GM23338 (cell line): ENCODE data around the gene THRB. TPM values are rescaled to one million over a fixed set of nuclear protein-coding genes. Genes with fewer than 3 reads are reported as not detected.

ENCODE experiments used
- ATAC-seq: fragments of 200-7000 bp; cut with Tn5 transposase; 3 replicates; pipeline ENCODE4 v1.9.1; 2020
- DNase-seq: peaks from one replicate; pipeline ENCODE4 v3.0.0-alpha.2; 2015; ENCODE audit warnings: low spot score
- H2AFZ ChIP-seq: fragments of 200-600 bp; sonication (generic); 2 replicates; pipeline ENCODE4 v1.8.0; 2016; ENCODE audit warnings: antibody characterized with exemption, mild to moderate bottlenecking, moderate library complexity
- H3F3A ChIP-seq: fragments of 200-600 bp; sonication (generic); replicated peaks from 2 replicates; pipeline ENCODE4 v1.8.0; 2017; ENCODE audit warnings: antibody characterized with exemption, mixed run types, low read depth
- H3K27ac ChIP-seq: fragments of 200-600 bp; sonication (generic); 2 replicates; pipeline ENCODE4 v1.6.1; 2016; ENCODE audit warnings: low read depth
- H3K27me3 ChIP-seq: fragments of 200-600 bp; sonication (generic); 2 replicates; pipeline ENCODE4 v1.8.0; 2016; ENCODE audit warnings: mild to moderate bottlenecking, mixed run types, moderate library complexity; ENCODE audit not compliant: insufficient read depth
- H3K36me3 ChIP-seq: fragments of 200-600 bp; sonication (generic); 2 replicates; pipeline ENCODE4 v1.8.0; 2016; ENCODE audit warnings: mild to moderate bottlenecking; ENCODE audit not compliant: insufficient read depth
- H3K4me1 ChIP-seq: fragments of 200-600 bp; sonication (generic); 2 replicates; pipeline ENCODE4 v1.8.0; 2016; ENCODE audit warnings: mild to moderate bottlenecking, moderate library complexity; ENCODE audit not compliant: insufficient read depth
- H3K4me2 ChIP-seq: fragments of 200-600 bp; sonication (generic); 2 replicates; pipeline ENCODE4 v1.7.1; 2017; ENCODE audit warnings: mixed run types
- H3K4me3 ChIP-seq: fragments of 200-600 bp; sonication (generic); 2 replicates; pipeline ENCODE4 v1.6.1; 2016; ENCODE audit warnings: mixed run types
- H3K79me2 ChIP-seq: fragments of 200-600 bp; sonication (generic); replicated peaks from 2 replicates; pipeline ENCODE4 v1.8.0; 2017; ENCODE audit warnings: mild to moderate bottlenecking; ENCODE audit not compliant: insufficient read depth
- H3K9me2 ChIP-seq: fragments of 200-600 bp; sonication (generic); 2 replicates; pipeline ENCODE4 v1.8.0; 2017; ENCODE audit not compliant: insufficient read depth
- H4K20me1 ChIP-seq: fragments of 200-600 bp; sonication (generic); replicated peaks from 2 replicates; pipeline ENCODE4 v1.8.0; 2017; ENCODE audit warnings: mild to moderate bottlenecking; ENCODE audit not compliant: insufficient read depth
- H3K27ac Mint-ChIP-seq: 2 replicates; pipeline ENCODE4 v1.8.0; 2020; ENCODE audit warnings: inconsistent platforms, mild to moderate bottlenecking, moderate library complexity, mixed read lengths
- H3K27me3 Mint-ChIP-seq: 3 replicates; pipeline ENCODE4 v1.8.0; 2022; ENCODE audit warnings: low read depth, mild to moderate bottlenecking, moderate library complexity, mixed read lengths, inconsistent platforms; ENCODE audit not compliant: insufficient read depth, poor library complexity
- H3K36me3 Mint-ChIP-seq: 3 replicates; pipeline ENCODE4 v1.8.0; 2021; ENCODE audit warnings: low read depth, mild to moderate bottlenecking, inconsistent platforms, moderate library complexity, mixed read lengths
- H3K4me1 Mint-ChIP-seq: 3 replicates; pipeline ENCODE4 v1.8.0; 2020; ENCODE audit warnings: mild to moderate bottlenecking, inconsistent platforms, mixed read lengths
- H3K4me3 Mint-ChIP-seq: 3 replicates; pipeline ENCODE4 v1.8.0; 2021; ENCODE audit warnings: moderate library complexity, mild to moderate bottlenecking, inconsistent platforms, mixed read lengths
- H3K9me3 Mint-ChIP-seq: 3 replicates; pipeline ENCODE4 v1.8.0; 2020; ENCODE audit warnings: moderate library complexity, mild to moderate bottlenecking, inconsistent platforms, mixed read lengths
- CREB1 ChIP-seq: fragments of 250-450 bp; sonication (Bioruptor Pico); IDR thresholded peaks from 2 replicates; pipeline ENCODE4 v1.5.0; 2020; ENCODE audit warnings: low read depth, mild to moderate bottlenecking, moderate library complexity
- EZH2 ChIP-seq: fragments of 200-600 bp; sonication (generic); IDR thresholded peaks from one replicate; pipeline ENCODE4 v1.8.0; 2017; ENCODE audit warnings: antibody characterized with exemption, mild to moderate bottlenecking, low read depth; ENCODE audit not compliant: unreplicated experiment
- EZH2phosphoT487 ChIP-seq: fragments of 200-600 bp; sonication (generic); IDR thresholded peaks from one replicate; pipeline ENCODE4 v1.8.1; 2018; ENCODE audit warnings: antibody characterized with exemption; ENCODE audit not compliant: unreplicated experiment
- JUNB ChIP-seq: IDR thresholded peaks from one replicate; pipeline ENCODE4 v1.6.1; 2016; ENCODE audit warnings: antibody characterized with exemption; ENCODE audit not compliant: unreplicated experiment
- NANOG ChIP-seq: IDR thresholded peaks from 2 replicates; pipeline ENCODE4 v1.6.1; 2016; ENCODE audit warnings: antibody characterized with exemption, borderline replicate concordance
- POLR2AphosphoS5 ChIP-seq: IDR thresholded peaks from 2 replicates; pipeline ENCODE4 v1.6.1; 2016; ENCODE audit warnings: antibody characterized with exemption, low read depth
- STAT1 ChIP-seq: IDR thresholded peaks from one replicate; pipeline ENCODE4 v1.6.1; 2016; ENCODE audit warnings: antibody characterized with exemption; ENCODE audit not compliant: unreplicated experiment
- ZNF114 ChIP-seq: fragments of 250-450 bp; sonication (Bioruptor Pico); IDR thresholded peaks from 2 replicates; pipeline ENCODE4 v1.5.0; 2020; ENCODE audit warnings: mild to moderate bottlenecking, moderate library complexity
- ZNF331 ChIP-seq: fragments of 250-450 bp; sonication (Bioruptor Pico); IDR thresholded peaks from 2 replicates; pipeline ENCODE4 v1.5.0; 2020; ENCODE audit warnings: low read depth, mild to moderate bottlenecking, moderate library complexity
- polyA plus RNA-seq: library from polyadenylated mRNA; unstranded; fragments of >200 nt; fragmentation: Nextera tagmentation; extraction: Ambion mirVana; gene quantifications from 2 replicates; pipeline ENCODE4 v1.2.1, GENCODE V29; 2016
- total RNA-seq: library from RNA; depleted of rRNA; stranded (reverse); fragments of >200 nt; shearing (Covaris generic); gene quantifications from 2 replicates; pipeline ENCODE4 v1.2.3, GENCODE V29; 2014
- TF ChIP-seq, protein P1 (sequence below): IDR thresholded peaks from 2 replicates; pipeline ENCODE4 v1.6.1; 2016; ENCODE audit warnings: antibody characterized with exemption
- TF ChIP-seq, protein P2 (sequence below): fragments of 250-450 bp; sonication (Bioruptor Pico); IDR thresholded peaks from 2 replicates; pipeline ENCODE4 v1.5.0; 2020; ENCODE audit warnings: mild to moderate bottlenecking, moderate library complexity

The THRB gene
- total and polyA plus RNA-seq, 2 experiments from 2014 or later: 1.7 to 3.2 TPM

DNA sequence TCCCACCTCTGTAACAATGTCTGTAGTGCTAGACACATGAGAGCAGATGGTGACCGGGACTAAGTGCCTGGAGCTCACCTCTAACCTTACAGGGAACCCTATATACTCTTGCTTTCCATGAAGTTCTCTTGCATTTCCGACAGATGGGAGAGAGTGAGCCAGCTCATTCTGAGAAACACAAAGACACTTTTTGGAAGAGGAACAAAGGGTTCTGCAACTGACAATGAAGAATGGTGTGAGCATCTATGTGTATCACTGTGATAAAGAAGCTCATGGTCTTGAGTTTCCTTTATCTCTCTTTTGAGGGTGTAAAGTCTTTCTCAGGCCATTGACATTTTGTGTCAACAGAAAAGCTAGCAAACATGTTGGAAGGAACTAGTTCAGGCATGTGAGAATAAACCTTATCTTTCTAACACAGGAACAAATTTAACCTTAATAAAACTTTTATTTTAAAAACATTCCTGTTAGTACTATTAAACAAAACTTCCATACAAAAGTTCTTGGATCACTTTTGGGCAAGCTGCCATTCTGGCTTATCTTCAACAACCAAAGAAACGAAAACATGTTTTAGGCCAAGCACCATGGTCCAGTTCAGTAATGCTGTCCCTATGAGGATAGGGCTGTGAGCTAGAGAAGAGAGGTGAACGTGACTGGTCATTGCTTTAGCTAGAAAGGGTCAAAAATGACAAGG is 142.7 kb downstream of the THRB start:
- no peaks in the 10 kb centered on the region for H3K9me3 Mint-ChIP-seq
- H3K4me1 Mint-ChIP-seq: peaks cover 6% of the 10 kb centered on the region; the same call in 2 of the 3 replicates

DNA sequence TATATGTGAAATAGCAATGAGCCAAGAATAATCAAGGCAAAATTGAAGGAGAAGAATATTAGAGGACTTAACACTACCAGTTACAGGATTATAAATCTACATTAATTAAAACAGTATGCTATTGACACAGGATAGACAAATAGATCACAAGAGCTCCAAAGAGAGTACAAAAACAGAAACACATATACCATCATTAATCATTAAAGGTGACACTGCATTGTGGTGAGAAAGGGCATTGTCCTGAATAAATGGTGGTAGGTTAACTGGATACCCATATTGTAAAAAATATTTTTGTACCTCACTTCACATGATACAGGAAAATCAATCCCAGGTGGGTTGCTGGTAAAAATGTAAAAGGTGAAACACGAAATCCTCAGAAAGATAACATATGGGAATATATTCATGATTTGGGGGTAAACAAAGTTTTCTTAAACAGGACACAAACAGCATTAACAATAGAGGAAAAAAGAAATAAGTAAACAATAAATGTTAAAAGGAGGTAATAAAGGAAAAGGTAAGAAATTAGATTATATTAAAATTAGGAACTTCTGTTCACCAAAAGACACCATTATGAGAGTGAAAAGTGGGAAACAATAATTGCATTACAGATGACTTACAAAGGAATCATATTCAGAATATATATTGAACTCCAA is 145.2 kb downstream of the THRB start:
- H3K36me3 ChIP-seq: no peaks in the 10 kb centered on the region
- no peak for DNase-seq
- H3F3A ChIP-seq: no peaks in the 10 kb centered on the region
- no peak overlapping the region for H3K27ac Mint-ChIP-seq
- no peaks in the 10 kb centered on the region for H3K27me3 ChIP-seq
- no peaks in the 10 kb centered on the region for H3K4me1 ChIP-seq
- no peaks in the 10 kb centered on the region for H3K9me2 ChIP-seq
- H3K79me2 ChIP-seq: no peaks in the 10 kb centered on the region
- no peak overlapping the region for H3K4me3 Mint-ChIP-seq
- H3K4me2 ChIP-seq: no peak overlapping the region
- ATAC-seq: no peak
- H4K20me1 ChIP-seq: no peaks in the 10 kb centered on the region
- H3K36me3 Mint-ChIP-seq: no peaks in the 10 kb centered on the region
- H2AFZ ChIP-seq: no peak overlapping the region
- H3K4me3 ChIP-seq: no peak overlapping the region
- no peak overlapping the region for H3K27ac ChIP-seq
- peaks cover 6% of the 10 kb centered on the region; the same call in 2 of the 3 replicates for H3K4me1 Mint-ChIP-seq
- no peaks in the 10 kb centered on the region for H3K27me3 Mint-ChIP-seq
- H3K9me3 Mint-ChIP-seq: no peaks in the 10 kb centered on the region
- TF ChIP-seq ZNF114 (no peak), JUNB (no peak), EZH2 (no peak), EZH2phosphoT487 (no peak), POLR2AphosphoS5 (no peak), ZNF331 (CRISPR knock-in tag) (no peak), CREB1 (CRISPR knock-in tag) (no peak), STAT1 (no peak), NANOG (no peak)
- TF ChIP-seq, protein P1, sequence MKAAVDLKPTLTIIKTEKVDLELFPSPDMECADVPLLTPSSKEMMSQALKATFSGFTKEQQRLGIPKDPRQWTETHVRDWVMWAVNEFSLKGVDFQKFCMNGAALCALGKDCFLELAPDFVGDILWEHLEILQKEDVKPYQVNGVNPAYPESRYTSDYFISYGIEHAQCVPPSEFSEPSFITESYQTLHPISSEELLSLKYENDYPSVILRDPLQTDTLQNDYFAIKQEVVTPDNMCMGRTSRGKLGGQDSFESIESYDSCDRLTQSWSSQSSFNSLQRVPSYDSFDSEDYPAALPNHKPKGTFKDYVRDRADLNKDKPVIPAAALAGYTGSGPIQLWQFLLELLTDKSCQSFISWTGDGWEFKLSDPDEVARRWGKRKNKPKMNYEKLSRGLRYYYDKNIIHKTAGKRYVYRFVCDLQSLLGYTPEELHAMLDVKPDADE: no peak
- TF ChIP-seq, protein P2, sequence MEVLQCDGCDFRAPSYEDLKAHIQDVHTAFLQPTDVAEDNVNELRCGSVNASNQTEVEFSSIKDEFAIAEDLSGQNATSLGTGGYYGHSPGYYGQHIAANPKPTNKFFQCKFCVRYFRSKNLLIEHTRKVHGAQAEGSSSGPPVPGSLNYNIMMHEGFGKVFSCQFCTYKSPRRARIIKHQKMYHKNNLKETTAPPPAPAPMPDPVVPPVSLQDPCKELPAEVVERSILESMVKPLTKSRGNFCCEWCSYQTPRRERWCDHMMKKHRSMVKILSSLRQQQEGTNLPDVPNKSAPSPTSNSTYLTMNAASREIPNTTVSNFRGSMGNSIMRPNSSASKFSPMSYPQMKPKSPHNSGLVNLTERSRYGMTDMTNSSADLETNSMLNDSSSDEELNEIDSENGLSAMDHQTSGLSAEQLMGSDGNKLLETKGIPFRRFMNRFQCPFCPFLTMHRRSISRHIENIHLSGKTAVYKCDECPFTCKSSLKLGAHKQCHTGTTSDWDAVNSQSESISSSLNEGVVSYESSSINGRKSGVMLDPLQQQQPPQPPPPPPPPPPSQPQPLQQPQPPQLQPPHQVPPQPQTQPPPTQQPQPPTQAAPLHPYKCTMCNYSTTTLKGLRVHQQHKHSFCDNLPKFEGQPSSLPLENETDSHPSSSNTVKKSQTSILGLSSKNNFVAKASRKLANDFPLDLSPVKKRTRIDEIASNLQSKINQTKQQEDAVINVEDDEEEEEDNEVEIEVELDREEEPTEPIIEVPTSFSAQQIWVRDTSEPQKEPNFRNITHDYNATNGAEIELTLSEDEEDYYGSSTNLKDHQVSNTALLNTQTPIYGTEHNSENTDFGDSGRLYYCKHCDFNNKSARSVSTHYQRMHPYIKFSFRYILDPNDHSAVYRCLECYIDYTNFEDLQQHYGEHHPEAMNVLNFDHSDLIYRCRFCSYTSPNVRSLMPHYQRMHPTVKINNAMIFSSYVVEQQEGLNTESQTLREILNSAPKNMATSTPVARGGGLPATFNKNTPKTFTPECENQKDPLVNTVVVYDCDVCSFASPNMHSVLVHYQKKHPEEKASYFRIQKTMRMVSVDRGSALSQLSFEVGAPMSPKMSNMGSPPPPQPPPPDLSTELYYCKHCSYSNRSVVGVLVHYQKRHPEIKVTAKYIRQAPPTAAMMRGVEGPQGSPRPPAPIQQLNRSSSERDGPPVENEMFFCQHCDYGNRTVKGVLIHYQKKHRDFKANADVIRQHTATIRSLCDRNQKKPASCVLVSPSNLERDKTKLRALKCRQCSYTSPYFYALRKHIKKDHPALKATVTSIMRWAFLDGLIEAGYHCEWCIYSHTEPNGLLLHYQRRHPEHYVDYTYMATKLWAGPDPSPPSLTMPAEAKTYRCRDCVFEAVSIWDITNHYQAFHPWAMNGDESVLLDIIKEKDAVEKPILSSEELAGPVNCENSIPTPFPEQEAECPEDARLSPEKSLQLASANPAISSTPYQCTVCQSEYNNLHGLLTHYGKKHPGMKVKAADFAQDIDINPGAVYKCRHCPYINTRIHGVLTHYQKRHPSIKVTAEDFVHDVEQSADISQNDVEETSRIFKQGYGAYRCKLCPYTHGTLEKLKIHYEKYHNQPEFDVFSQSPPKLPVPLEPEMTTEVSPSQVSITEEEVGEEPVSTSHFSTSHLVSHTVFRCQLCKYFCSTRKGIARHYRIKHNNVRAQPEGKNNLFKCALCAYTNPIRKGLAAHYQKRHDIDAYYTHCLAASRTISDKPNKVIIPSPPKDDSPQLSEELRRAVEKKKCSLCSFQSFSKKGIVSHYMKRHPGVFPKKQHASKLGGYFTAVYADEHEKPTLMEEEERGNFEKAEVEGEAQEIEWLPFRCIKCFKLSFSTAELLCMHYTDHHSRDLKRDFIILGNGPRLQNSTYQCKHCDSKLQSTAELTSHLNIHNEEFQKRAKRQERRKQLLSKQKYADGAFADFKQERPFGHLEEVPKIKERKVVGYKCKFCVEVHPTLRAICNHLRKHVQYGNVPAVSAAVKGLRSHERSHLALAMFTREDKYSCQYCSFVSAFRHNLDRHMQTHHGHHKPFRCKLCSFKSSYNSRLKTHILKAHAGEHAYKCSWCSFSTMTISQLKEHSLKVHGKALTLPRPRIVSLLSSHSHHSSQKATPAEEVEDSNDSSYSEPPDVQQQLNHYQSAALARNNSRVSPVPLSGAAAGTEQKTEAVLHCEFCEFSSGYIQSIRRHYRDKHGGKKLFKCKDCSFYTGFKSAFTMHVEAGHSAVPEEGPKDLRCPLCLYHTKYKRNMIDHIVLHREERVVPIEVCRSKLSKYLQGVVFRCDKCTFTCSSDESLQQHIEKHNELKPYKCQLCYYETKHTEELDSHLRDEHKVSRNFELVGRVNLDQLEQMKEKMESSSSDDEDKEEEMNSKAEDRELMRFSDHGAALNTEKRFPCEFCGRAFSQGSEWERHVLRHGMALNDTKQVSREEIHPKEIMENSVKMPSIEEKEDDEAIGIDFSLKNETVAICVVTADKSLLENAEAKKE (CRISPR knock-in tag): no peak

More for the DNA sequence above, 142.7 kb downstream of the THRB start:
- no peaks in the 10 kb centered on the region for H3K79me2 ChIP-seq
- H4K20me1 ChIP-seq: no peaks in the 10 kb centered on the region
- H3K36me3 ChIP-seq: no peaks in the 10 kb centered on the region
- no peaks in the 10 kb centered on the region for H3F3A ChIP-seq
- H3K4me3 Mint-ChIP-seq: no peak overlapping the region
- no peak overlapping the region for H3K27ac Mint-ChIP-seq
- H3K27ac ChIP-seq: no peak overlapping the region
- H2AFZ ChIP-seq: no peak overlapping the region
- TF ChIP-seq ZNF114 (no peak), EZH2 (no peak)
- no peaks in the 10 kb centered on the region for H3K27me3 ChIP-seq
- no peaks in the 10 kb centered on the region for H3K9me2 ChIP-seq
- no peak overlapping the region for H3K4me3 ChIP-seq
- H3K4me1 ChIP-seq: no peaks in the 10 kb centered on the region
- H3K36me3 Mint-ChIP-seq: no peaks in the 10 kb centered on the region
- H3K4me2 ChIP-seq: no peak overlapping the region
- DNase-seq (no peak), ATAC-seq (no peak)
- no peaks in the 10 kb centered on the region for H3K27me3 Mint-ChIP-seq
